ENCODE data around the gene GFAP.

GFAP gene

GRCh38 chr17:44914148-44914547, 1.2 kb downstream of the GFAP start:
- DNase-seq (ENCODE audit: extremely low spot score): no peak
- POLR2A ChIA-PET: no interaction called here
- CTCF ChIA-PET: interaction anchor here (2.8 kb wide), 1 partner anchor 108 kb away, joined by 8 read pairs; no protein-coding TSS in a partner anchor
- TF ChIP-seq ZNF384 (IDR thresholded peaks at IDR 0.05) (no peak), CTBP1 (IDR thresholded peaks at IDR 0.05; ENCODE audit: borderline replicate concordance) (no peak), BHLHE40 (IDR thresholded peaks at IDR 0.05; ENCODE audit: borderline replicate concordance) (no peak), SP1 (IDR thresholded peaks at IDR 0.05) (no peak), NFRKB (IDR thresholded peaks at IDR 0.05) (no peak), PKNOX1 (IDR thresholded peaks at IDR 0.05) (no peak), ELF4 (IDR thresholded peaks at IDR 0.05) (no peak), FOXK2 (IDR thresholded peaks at IDR 0.05) (no peak), FOXM1 (IDR thresholded peaks at IDR 0.05; ENCODE audit: borderline replicate concordance) (no peak), TARDBP (IDR thresholded peaks at IDR 0.05) (no peak), HDGF (IDR thresholded peaks at IDR 0.05; ENCODE audit: borderline replicate concordance) (no peak), FOXA1 (IDR thresholded peaks at IDR 0.05) (no peak)

DNA sequence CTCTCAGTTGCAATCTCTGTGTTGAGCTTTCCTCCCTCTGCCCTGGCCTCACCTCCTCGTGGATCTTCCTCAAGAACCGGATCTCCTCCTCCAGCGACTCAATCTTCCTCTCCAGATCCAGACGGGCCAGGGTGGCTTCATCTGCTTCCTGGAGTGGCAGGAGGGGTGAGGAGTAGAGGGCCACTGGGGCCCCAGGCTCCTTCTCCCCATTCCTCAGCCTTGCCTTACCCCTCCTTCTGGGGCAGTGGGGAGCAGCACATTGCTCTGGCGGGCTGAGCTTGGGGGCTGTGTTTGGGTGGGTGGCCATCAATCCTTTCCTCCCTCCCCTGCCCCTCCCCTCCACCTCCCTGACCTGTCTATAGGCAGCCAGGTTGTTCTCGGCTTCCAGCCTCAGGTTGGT, 1.6 kb downstream of the GFAP start:
- TF ChIP-seq SUZ12 (IDR thresholded peaks at IDR 0.05): no peak
- no peak for TF ChIP-seq ARNT (IDR thresholded peaks at IDR 0.05)
- TF ChIP-seq FOXM1 (IDR thresholded peaks at IDR 0.05; ENCODE audit: borderline replicate concordance): no peak
- no peak for TF ChIP-seq ZNF384 (IDR thresholded peaks at IDR 0.05)
- ChIA-PET POLR2A (no interaction called here), CTCF (no interaction called here)
- DNase-seq (ENCODE audit: extremely low spot score): no peak

GRCh38 chr17:44912763-44913544, 2.3 kb downstream of the GFAP start:
- TF ChIP-seq NFRKB (IDR thresholded peaks at IDR 0.05): no peak
- no peak for TF ChIP-seq ZNF384 (IDR thresholded peaks at IDR 0.05)
- TF ChIP-seq SUZ12 (IDR thresholded peaks at IDR 0.05): no peak
- no peak for TF ChIP-seq CTBP1 (IDR thresholded peaks at IDR 0.05; ENCODE audit: borderline replicate concordance)
- TF ChIP-seq FOXK2 (IDR thresholded peaks at IDR 0.05): no peak
- TF ChIP-seq SP1 (IDR thresholded peaks at IDR 0.05): no peak
- no peak for TF ChIP-seq BHLHE40 (IDR thresholded peaks at IDR 0.05; ENCODE audit: borderline replicate concordance)
- TF ChIP-seq L3MBTL2 (conservative IDR thresholded peaks at IDR 0.05): no peak
- TF ChIP-seq LEF1 (IDR thresholded peaks at IDR 0.05; ENCODE audit: borderline replicate concordance): no peak
- no peak for TF ChIP-seq ARNT (IDR thresholded peaks at IDR 0.05)
- no peak for TF ChIP-seq FOXM1 (IDR thresholded peaks at IDR 0.05; ENCODE audit: borderline replicate concordance)
- POLR2A ChIA-PET: interaction anchor here (0.7 to 0.9 kb wide), 2 partner anchors 14 to 109 kb away, joined by 3 read pairs; partner anchors contain the start of gene EFTUD2
- CTCF ChIA-PET: interaction anchor here (1.2 kb wide), 1 partner anchor 34 kb away, joined by 3 read pairs; no protein-coding TSS in a partner anchor
- no peak for DNase-seq (ENCODE audit: extremely low spot score)

- TF ChIP-seq NFRKB (IDR thresholded peaks at IDR 0.05) (no peak), SP1 (IDR thresholded peaks at IDR 0.05) (no peak), BHLHE40 (IDR thresholded peaks at IDR 0.05; ENCODE audit: borderline replicate concordance) (no peak), FOXM1 (IDR thresholded peaks at IDR 0.05; ENCODE audit: borderline replicate concordance) (no peak), L3MBTL2 (conservative IDR thresholded peaks at IDR 0.05) (peak; percentile 48), SUZ12 (IDR thresholded peaks at IDR 0.05) (no peak), TARDBP (IDR thresholded peaks at IDR 0.05) (no peak), LEF1 (IDR thresholded peaks at IDR 0.05; ENCODE audit: borderline replicate concordance) (no peak), HDGF (IDR thresholded peaks at IDR 0.05; ENCODE audit: borderline replicate concordance) (peak; percentile 20; the same call in 1 of the 2 replicates), ZNF384 (IDR thresholded peaks at IDR 0.05) (no peak), FOXK2 (IDR thresholded peaks at IDR 0.05) (no peak)
- peak; percentile 71 for DNase-seq (ENCODE audit: extremely low spot score)
- CTCF ChIA-PET: interaction anchor here (0.5 to 2.3 kb wide), 12 partner anchors 9 to 224 kb away, joined by 3 to 16 read pairs (median 4); partner anchors contain the start of gene ACBD4
- POLR2A ChIA-PET: interaction anchor here (0.9 to 3.8 kb wide), 5 partner anchors 10 to 141 kb away, joined by 3 to 37 read pairs (median 6); partner anchors contain the start of genes EFTUD2 and KIF18B
These were observed 3.9 kb downstream of the GFAP start for GRCh38 chr17:44911133-44912001.

GRCh38 chr17:44910231-44911106, 4.8 kb downstream of the GFAP start:
- ChIA-PET CTCF (interaction anchor here (0.5 to 2.3 kb wide), 13 partner anchors 9 to 592 kb away, joined by 3 to 16 read pairs (median 4); partner anchors contain the start of gene ACBD4), POLR2A (interaction anchor here (0.9 to 3.8 kb wide), 5 partner anchors 10 to 142 kb away, joined by 3 to 37 read pairs (median 6); partner anchors contain the start of genes EFTUD2 and KIF18B)
- DNase-seq (ENCODE audit: extremely low spot score): no peak
- TF ChIP-seq ARNT (IDR thresholded peaks at IDR 0.05) (no peak), FOXA1 (IDR thresholded peaks at IDR 0.05) (no peak), ZNF384 (IDR thresholded peaks at IDR 0.05) (no peak), L3MBTL2 (conservative IDR thresholded peaks at IDR 0.05) (no peak), HDGF (IDR thresholded peaks at IDR 0.05; ENCODE audit: borderline replicate concordance) (no peak), SUZ12 (IDR thresholded peaks at IDR 0.05) (no peak), PKNOX1 (IDR thresholded peaks at IDR 0.05) (no peak), LEF1 (IDR thresholded peaks at IDR 0.05; ENCODE audit: borderline replicate concordance) (no peak)
